LNCAP (cell line): ENCODE measurements around the gene ZNF765.
A peak's percentile ranks its signal among the peaks of the same experiment; 100 is the strongest.

Source experiments
- TF ChIP-seq, protein P1 (sequence below): fragments of 450-650 bp; IDR thresholded peaks from 2 replicates; pipeline ENCODE4 v1.5.1; 2017; ENCODE audit warnings: mild to moderate bottlenecking

The ZNF765 gene

DNA sequence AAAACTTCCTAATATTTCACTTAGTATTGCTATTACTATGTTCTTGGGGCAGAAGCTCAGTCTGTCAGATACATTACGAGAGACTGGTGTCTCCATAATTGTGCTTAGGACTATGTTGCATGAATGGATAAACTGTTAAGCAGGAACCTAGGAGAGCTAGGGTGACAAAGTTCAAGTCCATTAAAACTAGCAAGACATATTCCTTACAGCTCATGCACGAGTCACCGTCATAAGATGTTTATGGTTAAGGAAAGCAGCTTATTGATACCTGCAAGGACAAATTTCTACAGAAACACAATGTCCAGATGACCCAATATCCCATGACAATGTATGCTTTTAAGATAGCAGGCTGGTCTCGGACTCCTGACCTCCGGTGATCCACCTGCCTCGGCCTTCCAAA, 66.9 kb downstream of the ZNF765 start:
- TF ChIP-seq, protein P1, sequence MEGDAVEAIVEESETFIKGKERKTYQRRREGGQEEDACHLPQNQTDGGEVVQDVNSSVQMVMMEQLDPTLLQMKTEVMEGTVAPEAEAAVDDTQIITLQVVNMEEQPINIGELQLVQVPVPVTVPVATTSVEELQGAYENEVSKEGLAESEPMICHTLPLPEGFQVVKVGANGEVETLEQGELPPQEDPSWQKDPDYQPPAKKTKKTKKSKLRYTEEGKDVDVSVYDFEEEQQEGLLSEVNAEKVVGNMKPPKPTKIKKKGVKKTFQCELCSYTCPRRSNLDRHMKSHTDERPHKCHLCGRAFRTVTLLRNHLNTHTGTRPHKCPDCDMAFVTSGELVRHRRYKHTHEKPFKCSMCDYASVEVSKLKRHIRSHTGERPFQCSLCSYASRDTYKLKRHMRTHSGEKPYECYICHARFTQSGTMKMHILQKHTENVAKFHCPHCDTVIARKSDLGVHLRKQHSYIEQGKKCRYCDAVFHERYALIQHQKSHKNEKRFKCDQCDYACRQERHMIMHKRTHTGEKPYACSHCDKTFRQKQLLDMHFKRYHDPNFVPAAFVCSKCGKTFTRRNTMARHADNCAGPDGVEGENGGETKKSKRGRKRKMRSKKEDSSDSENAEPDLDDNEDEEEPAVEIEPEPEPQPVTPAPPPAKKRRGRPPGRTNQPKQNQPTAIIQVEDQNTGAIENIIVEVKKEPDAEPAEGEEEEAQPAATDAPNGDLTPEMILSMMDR = no peak

DNA sequence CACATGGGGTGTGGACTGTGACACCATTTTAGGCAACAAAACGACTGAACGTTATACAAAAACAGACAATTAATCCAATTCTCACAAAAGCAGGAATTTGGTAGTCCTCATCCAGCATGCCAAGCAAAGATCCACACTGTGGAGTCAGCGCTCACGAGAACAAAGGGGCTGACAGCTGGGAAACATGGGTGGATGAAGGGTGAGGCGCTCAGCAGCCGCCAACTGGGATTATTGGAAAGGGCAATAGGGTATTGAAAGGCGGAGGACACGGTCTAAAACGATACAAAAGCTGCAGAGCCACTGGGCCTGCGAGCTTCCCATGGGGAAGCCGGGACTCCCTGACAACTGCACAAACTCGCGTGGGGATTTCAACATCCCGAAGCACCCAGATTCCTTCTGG, 67.9 kb downstream of the ZNF765 start:
- TF ChIP-seq, protein P1 = no peak

DNA sequence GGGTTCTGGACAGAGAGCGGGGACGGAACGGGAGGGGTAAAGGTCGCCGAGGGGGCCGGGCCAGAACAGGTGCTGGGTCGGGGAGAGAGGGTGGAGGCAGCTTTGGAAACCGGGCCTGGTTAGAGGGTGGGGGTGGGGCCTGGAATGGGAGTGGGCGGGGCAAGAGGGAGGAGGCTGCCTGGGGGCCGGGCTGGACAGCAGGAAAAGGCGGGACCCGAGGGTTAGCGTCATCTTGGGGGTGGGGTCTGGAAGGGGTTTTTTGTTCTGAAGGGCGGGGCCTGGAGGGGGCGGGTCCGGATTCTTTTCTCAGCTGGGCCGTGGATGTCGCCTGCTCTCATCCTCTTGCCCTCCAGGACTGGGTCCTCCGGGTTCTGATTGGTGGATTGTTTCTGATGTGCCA, 68.3 kb downstream of the ZNF765 start:
- TF ChIP-seq, protein P1 = no peak

DNA sequence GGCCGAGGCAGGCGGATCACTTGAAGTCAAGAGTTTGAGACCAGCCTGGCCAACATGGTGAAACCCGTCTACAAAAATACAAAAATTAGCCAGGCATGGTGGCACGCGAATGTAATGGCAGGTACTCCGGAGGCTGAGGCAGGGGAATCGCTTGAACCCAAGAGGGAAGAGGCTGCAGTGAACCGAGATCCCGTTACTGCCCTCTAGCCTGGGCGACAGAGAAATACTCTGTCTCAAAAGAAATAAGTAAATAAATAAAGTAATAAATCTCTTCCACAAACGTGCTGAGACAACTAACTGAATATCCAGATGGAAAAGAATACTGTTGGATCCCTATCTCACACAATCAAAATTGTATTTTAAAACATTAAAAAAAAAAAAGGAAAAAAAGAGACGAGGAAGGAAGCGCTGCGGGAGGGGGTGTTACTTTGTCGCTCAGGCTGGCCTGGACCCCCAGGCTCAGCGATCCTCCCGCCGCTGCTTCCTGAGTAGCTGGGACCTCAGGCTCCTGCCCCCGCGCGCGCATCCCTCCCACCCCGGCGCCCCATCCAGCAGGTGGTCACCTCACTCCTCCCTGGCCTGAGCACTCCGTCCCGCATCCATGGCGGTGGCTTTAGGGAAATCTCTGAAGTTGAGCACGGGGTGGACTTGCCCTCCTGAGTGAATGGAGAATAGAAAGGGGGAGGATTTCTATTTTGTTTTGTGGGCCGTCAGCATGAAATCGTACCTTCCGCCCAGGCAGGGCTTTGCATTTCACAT, 72.0 kb downstream of the ZNF765 start:
- TF ChIP-seq, protein P1 = peak; percentile 39; the same call in 1 of the 2 replicates

DNA sequence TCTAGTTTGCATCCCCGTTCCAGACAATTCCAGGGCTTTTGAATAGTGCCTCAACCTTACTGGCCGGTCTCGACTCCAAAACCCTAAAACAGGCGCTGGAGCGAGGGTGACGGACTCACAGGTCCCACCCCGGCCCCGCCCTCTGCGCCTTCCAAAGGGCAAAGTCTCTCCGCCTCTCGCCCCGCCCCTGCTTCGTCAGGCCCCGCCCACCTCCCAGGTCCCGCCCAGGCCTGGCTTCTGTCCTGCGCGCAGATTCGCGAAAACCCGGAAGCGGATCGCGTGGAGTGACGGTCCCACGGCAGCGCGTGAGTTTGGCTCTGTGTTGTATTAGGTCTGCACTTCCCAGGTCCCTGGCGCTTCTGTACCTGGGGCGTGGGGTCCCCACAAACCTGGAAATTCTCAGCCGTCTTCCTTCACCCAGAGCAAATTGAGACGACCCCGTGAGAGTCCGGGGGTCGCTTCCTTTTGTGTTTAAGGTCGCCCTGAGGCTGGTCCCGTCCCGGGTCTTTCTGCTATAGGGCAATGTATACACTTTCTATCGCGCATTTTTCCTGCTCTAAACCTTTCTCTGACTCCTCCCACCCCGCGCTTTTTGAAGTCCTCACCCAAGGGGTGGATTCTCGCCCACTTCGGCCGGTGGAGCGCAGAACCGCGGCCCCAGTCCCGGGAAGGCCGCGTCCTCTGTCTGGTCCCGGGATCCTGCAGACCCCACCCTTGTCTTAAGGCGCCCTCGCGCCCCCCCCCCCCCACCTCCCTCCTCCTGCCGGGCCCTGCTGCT, 72.7 kb downstream of the ZNF765 start, which contains the start of gene ZNF813:
Gene ZNF813 (plus strand): TSS at position 249 of the 778 bp plus-strand sequence. CDS start 16,090 bp downstream, outside the sequence.
- TF ChIP-seq, protein P1 = no peak

DNA sequence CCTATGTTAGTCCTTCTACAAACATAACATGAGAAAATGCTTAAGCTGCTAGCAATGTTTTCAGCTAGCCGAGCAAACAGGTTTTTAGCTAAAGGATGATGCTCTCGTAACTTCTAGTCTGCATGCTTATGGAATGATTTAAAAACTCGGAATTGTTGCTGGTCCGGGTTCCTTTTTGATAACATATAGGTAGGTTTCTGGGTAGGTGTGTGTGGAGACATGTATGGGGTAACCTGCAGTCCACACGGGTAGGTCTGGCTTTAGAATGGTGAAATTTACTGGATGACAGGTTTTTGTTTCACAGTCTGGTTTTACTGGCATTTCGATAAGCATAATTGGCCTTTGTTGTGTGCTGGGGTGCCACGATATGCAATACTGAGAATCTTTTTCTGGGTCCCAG, 77.0 kb downstream of the ZNF765 start:
- TF ChIP-seq, protein P1 = no peak
